ENCODE data around the gene SPRR3. TPM values are rescaled to one million over a fixed set of nuclear protein-coding genes. Genes with fewer than 3 reads are reported as not detected.

The SPRR3 gene
- not detected in 2 replicates for total RNA-seq

GRCh38 chr1:153001382-153001781 is at the start of gene SPRR3:
SPRR3 (plus strand) TSS chr1:153001749; CDS start chr1:153003021, 1,272 bp downstream.

GRCh38 chr1:152970495-152970894 is 31.1 kb upstream of the SPRR3 start, which contains the start of gene SPRR4:
SPRR4 (plus strand) TSS chr1:152970648; CDS start chr1:152971891, 1,243 bp downstream.

GRCh38 chr1:152983743-152984142 is 17.8 kb upstream of the SPRR3 start, which contains the start of gene SPRR1A:
SPRR1A (plus strand) TSS chr1:152984081; CDS start chr1:152985231, 1,150 bp downstream.

DNA sequence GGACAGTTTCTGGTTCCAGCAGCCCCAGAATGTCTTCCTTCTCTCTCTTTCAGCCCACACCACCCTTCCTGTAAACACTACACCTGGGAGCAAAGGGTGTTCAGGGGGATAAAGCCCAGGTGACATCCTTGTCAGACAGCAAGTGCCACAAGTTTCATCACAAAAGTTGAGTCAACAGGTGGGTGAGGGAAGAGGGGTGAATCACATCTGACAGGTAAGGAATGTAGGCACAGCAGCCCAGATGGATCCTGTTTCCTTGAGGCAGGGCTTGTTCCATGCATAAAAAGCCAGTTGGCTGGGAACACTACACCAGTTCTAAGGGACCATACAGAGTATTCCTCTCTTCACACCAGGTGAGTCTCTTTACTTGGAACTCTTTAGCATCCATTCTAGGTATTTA is 29.3 kb downstream of the SPRR3 start, which contains the start of gene SPRR1B:
Gene SPRR1B (plus strand): TSS at position 309 of the 400 bp plus-strand sequence. CDS start 1,143 bp downstream, outside the sequence.

DNA sequence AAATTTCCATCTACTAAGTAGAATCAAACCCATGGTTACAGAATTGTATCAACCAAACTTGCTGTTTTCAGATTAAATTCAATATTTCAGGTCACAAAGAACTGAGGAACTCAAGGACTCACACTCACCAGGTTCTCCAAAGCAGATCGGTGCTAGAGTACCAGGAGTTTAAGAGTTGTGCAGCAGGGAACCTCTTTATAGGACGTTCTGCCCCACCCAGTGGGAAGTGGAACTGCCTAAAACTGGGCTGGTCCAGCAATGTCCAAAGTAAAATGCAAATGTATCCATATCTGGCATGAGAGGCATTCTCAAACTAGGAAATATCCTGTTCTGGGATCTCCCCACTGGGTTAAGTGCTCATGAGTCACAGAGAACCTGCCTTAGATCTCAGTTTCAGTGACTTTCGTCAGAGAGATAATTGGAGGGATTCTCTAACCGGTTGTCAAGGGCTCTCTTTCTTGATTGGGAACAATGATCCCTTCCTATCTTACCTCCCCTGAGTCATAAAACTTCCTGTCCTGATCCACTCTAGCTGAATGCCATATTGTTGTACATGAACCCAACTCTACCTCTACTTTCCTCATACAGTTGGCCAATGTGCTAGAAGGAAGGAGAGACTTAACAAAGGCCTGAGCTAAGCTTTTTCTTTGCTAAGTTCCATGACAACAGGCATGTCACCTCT is 39.5 kb downstream of the SPRR3 start, which contains the start of gene SPRR2D:
Gene SPRR2D (minus strand): TSS at position 171 of the 682 bp plus-strand sequence. CDS start 774 bp downstream, outside the sequence.

Small RNAs within 50 kb of the gene (small RNA-seq; reads per million reads assigned to genes)
- gene AL356867.1 (not detected), gene RF00322 (not detected), gene SPRR1A (not detected)

Other genes with a start within 250 kb of the SPRR3 start
- gene KPRP, start 243.7 kb upstream of the SPRR3 start, total RNA-seq: not detected in 2 replicates
- gene LCE1F, start 226.6 kb upstream of the SPRR3 start, total RNA-seq: not detected in 2 replicates
- not detected in 2 replicates for gene LCE1E, start 215.5 kb upstream of the SPRR3 start, total RNA-seq
- not detected in 2 replicates for gene LCE1D, start 205.0 kb upstream of the SPRR3 start, total RNA-seq
- gene LCE1C, start 195.1 kb upstream of the SPRR3 start, total RNA-seq: not detected in 2 replicates
- gene LCE1B, start 189.8 kb upstream of the SPRR3 start, total RNA-seq: not detected in 2 replicates
- gene LCE1A, start 174.3 kb upstream of the SPRR3 start, total RNA-seq: not detected in 2 replicates
- gene LCE6A, start 158.9 kb upstream of the SPRR3 start, total RNA-seq: not detected in 2 replicates
- gene LCE7A, start 141.8 kb upstream of the SPRR3 start, total RNA-seq: not detected in 2 replicates
- not detected in 2 replicates for gene SMCP, start 123.4 kb upstream of the SPRR3 start, total RNA-seq
- 0.11 TPM in 1 of 2 replicates, not detected in the other for gene IVL, start 93.2 kb upstream of the SPRR3 start, total RNA-seq
- not detected in 2 replicates for gene SPRR5, start 54.5 kb upstream of the SPRR3 start, total RNA-seq
- not detected in 2 replicates for gene SPRR4, start 31.1 kb upstream of the SPRR3 start, total RNA-seq
- gene SPRR1A, start 17.7 kb upstream of the SPRR3 start, total RNA-seq: not detected in 2 replicates
- gene SPRR1B, start 29.5 kb downstream of the SPRR3 start, total RNA-seq: not detected in 2 replicates
- gene SPRR2D, start 39.4 kb downstream of the SPRR3 start, total RNA-seq: not detected in 2 replicates
- not detected in 2 replicates for gene SPRR2A, start 55.8 kb downstream of the SPRR3 start, total RNA-seq
- not detected in 2 replicates for gene SPRR2B, start 69.9 kb downstream of the SPRR3 start, total RNA-seq
- gene SPRR2E, start 92.8 kb downstream of the SPRR3 start, total RNA-seq: not detected in 2 replicates
- not detected in 2 replicates for gene SPRR2F, start 111.8 kb downstream of the SPRR3 start, total RNA-seq
- gene SPRR2G, start 149.1 kb downstream of the SPRR3 start, total RNA-seq: not detected in 2 replicates
- gene LELP1, start 201.7 kb downstream of the SPRR3 start, total RNA-seq: not detected in 2 replicates
- not detected in 2 replicates for gene PRR9, start 215.8 kb downstream of the SPRR3 start, total RNA-seq

Data from articular chondrocyte of knee joint (primary cell).